ENCODE data around the gene EDDM3A. TPM values are rescaled to one million over a fixed set of nuclear protein-coding genes. Genes with fewer than 3 reads are reported as not detected.

The EDDM3A gene
- total and polyA plus RNA-seq, 2 experiments from 2014 or later = not detected

- DNase-seq (ENCODE audit: low spot score) = peak; percentile 68
- Histone ChIP-seq H3K27ac (ENCODE audit: low read depth) (peak overlapping the region; percentile 35; the same call in 1 of the 2 replicates), H3K9me2 (ENCODE audit: insufficient read depth) (no peaks in the 10 kb centered on the region), H3K27me3 (ENCODE audit: insufficient read depth) (no peaks in the 10 kb centered on the region), H3K36me3 (ENCODE audit: insufficient read depth) (no peaks in the 10 kb centered on the region), H3K4me2 (no peak overlapping the region), H3F3A (replicated peaks; ENCODE audit: low read depth) (no peaks in the 10 kb centered on the region; the same call in 1 of the 2 replicates), H4K20me1 (replicated peaks; ENCODE audit: insufficient read depth) (no peaks in the 10 kb centered on the region), H2AFZ (no peak overlapping the region), H3K4me1 (ENCODE audit: insufficient read depth) (peaks cover 32% of the 10 kb centered on the region), H3K79me2 (replicated peaks; ENCODE audit: insufficient read depth) (no peaks in the 10 kb centered on the region), H3K4me3 (no peak overlapping the region)
- H3K9me3 Mint-ChIP-seq = peaks cover 4% of the 10 kb centered on the region; the same call in 2 of the 3 replicates
- TF ChIP-seq, protein P1, sequence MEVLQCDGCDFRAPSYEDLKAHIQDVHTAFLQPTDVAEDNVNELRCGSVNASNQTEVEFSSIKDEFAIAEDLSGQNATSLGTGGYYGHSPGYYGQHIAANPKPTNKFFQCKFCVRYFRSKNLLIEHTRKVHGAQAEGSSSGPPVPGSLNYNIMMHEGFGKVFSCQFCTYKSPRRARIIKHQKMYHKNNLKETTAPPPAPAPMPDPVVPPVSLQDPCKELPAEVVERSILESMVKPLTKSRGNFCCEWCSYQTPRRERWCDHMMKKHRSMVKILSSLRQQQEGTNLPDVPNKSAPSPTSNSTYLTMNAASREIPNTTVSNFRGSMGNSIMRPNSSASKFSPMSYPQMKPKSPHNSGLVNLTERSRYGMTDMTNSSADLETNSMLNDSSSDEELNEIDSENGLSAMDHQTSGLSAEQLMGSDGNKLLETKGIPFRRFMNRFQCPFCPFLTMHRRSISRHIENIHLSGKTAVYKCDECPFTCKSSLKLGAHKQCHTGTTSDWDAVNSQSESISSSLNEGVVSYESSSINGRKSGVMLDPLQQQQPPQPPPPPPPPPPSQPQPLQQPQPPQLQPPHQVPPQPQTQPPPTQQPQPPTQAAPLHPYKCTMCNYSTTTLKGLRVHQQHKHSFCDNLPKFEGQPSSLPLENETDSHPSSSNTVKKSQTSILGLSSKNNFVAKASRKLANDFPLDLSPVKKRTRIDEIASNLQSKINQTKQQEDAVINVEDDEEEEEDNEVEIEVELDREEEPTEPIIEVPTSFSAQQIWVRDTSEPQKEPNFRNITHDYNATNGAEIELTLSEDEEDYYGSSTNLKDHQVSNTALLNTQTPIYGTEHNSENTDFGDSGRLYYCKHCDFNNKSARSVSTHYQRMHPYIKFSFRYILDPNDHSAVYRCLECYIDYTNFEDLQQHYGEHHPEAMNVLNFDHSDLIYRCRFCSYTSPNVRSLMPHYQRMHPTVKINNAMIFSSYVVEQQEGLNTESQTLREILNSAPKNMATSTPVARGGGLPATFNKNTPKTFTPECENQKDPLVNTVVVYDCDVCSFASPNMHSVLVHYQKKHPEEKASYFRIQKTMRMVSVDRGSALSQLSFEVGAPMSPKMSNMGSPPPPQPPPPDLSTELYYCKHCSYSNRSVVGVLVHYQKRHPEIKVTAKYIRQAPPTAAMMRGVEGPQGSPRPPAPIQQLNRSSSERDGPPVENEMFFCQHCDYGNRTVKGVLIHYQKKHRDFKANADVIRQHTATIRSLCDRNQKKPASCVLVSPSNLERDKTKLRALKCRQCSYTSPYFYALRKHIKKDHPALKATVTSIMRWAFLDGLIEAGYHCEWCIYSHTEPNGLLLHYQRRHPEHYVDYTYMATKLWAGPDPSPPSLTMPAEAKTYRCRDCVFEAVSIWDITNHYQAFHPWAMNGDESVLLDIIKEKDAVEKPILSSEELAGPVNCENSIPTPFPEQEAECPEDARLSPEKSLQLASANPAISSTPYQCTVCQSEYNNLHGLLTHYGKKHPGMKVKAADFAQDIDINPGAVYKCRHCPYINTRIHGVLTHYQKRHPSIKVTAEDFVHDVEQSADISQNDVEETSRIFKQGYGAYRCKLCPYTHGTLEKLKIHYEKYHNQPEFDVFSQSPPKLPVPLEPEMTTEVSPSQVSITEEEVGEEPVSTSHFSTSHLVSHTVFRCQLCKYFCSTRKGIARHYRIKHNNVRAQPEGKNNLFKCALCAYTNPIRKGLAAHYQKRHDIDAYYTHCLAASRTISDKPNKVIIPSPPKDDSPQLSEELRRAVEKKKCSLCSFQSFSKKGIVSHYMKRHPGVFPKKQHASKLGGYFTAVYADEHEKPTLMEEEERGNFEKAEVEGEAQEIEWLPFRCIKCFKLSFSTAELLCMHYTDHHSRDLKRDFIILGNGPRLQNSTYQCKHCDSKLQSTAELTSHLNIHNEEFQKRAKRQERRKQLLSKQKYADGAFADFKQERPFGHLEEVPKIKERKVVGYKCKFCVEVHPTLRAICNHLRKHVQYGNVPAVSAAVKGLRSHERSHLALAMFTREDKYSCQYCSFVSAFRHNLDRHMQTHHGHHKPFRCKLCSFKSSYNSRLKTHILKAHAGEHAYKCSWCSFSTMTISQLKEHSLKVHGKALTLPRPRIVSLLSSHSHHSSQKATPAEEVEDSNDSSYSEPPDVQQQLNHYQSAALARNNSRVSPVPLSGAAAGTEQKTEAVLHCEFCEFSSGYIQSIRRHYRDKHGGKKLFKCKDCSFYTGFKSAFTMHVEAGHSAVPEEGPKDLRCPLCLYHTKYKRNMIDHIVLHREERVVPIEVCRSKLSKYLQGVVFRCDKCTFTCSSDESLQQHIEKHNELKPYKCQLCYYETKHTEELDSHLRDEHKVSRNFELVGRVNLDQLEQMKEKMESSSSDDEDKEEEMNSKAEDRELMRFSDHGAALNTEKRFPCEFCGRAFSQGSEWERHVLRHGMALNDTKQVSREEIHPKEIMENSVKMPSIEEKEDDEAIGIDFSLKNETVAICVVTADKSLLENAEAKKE (CRISPR knock-in tag; IDR thresholded peaks at IDR 0.05) = peak; percentile 72; the same call in 1 of the 2 replicates
- TF ChIP-seq CREB1 (CRISPR knock-in tag; IDR thresholded peaks at IDR 0.05; ENCODE audit: low read depth) (no peak), NANOG (IDR thresholded peaks at IDR 0.05; ENCODE audit: borderline replicate concordance) (peak; percentile 63; the same call in 1 of the 2 replicates)
- peaks cover 6% of the 10 kb centered on the region; the same call in 1 of the 3 replicates for H3K36me3 Mint-ChIP-seq (ENCODE audit: low read depth)
- H3K4me3 Mint-ChIP-seq = no peak overlapping the region
- H3K27ac Mint-ChIP-seq = no peak overlapping the region
- peaks cover 39% of the 10 kb centered on the region for H3K4me1 Mint-ChIP-seq
- peaks cover 5% of the 10 kb centered on the region for H3K27me3 Mint-ChIP-seq (ENCODE audit: insufficient read depth, low read depth, poor library complexity)
- ATAC-seq = peak; percentile 55
Measured at GRCh38 chr14:20772650-20773049, 27.0 kb downstream of the EDDM3A start.

DNA sequence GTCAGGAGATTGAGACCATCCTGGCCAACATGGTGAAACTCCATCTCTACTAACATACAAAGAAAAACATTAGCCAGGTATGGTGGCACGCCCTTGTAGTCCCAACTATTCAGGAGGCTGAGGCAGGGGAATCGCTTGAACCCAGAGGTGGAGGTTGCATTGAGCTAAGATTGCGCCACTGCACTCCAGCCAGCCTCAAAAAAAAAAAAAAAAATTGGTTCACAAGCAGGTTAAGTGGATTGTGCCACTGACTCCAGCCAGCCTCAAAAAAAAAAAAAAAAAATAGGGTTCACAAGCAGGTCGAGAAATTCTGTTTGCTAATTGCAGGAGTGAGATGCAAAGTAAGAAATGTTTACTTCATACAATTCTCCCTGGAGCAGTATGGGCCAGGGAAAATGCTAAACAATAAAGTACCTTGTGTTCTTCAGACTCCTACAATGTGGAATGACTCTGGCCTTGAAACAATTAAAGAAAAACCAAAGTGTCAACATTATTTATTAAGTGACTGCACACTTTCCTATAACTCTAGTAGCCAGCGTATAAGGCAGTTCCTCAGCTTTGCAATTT lies 28.7 kb downstream of the EDDM3A start:
- Histone ChIP-seq H2AFZ (no peak overlapping the region), H3F3A (replicated peaks; ENCODE audit: low read depth) (no peaks in the 10 kb centered on the region; the same call in 1 of the 2 replicates), H3K4me1 (ENCODE audit: insufficient read depth) (peaks cover 32% of the 10 kb centered on the region), H3K4me3 (peak overlapping the region; percentile 24), H3K4me2 (peak overlapping the region; percentile 45), H3K27me3 (ENCODE audit: insufficient read depth) (no peaks in the 10 kb centered on the region), H3K27ac (ENCODE audit: low read depth) (peak overlapping the region; percentile 78), H4K20me1 (replicated peaks; ENCODE audit: insufficient read depth) (no peaks in the 10 kb centered on the region), H3K9me2 (ENCODE audit: insufficient read depth) (no peaks in the 10 kb centered on the region), H3K36me3 (ENCODE audit: insufficient read depth) (no peaks in the 10 kb centered on the region), H3K79me2 (replicated peaks; ENCODE audit: insufficient read depth) (no peaks in the 10 kb centered on the region)
- Mint-ChIP-seq H3K4me3 (peak overlapping the region; percentile 53), H3K9me3 (peaks cover 4% of the 10 kb centered on the region; the same call in 2 of the 3 replicates), H3K4me1 (peaks cover 44% of the 10 kb centered on the region), H3K36me3 (ENCODE audit: low read depth) (peaks cover 10% of the 10 kb centered on the region; the same call in 1 of the 3 replicates), H3K27ac (peak overlapping the region; percentile 83), H3K27me3 (ENCODE audit: insufficient read depth, low read depth, poor library complexity) (peaks cover 5% of the 10 kb centered on the region)
- ATAC-seq (no peak), DNase-seq (ENCODE audit: low spot score) (no peak)
- TF ChIP-seq, protein P1 (CRISPR knock-in tag; IDR thresholded peaks at IDR 0.05) = no peak
- TF ChIP-seq EZH2 (IDR thresholded peaks at IDR 0.05; ENCODE audit: low read depth, unreplicated experiment) (no peak), ZNF114 (CRISPR knock-in tag; IDR thresholded peaks at IDR 0.05) (no peak)
